ENCODE data around the gene MRPS5.
"Not testable (repeated sequence)": the region's sequence is repeated elsewhere in the genome, so short reads cannot be mapped to it uniquely, and the experiment has no call there.

The MRPS5 gene

DNA sequence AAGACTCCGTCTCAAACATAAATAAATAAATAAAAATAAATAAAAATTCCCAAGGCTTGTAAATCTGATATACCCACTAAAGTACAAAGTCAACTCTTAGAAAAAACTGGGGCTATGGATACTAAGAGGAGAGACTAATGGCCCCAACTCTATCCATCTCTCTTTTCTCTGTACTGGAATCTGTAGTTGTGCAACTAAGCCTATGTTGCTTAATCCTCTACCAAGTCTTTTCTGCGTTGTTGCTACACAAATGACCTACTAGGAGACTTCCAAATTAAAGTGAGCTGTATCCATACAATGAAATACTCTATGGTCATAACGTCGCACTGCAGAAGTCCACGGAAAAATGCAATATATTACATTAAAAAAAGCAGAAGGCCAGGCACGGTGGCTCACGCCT is 8.1 kb downstream of the MRPS5 start:
- Mint-ChIP-seq H3K9me3 (no peaks in the 10 kb centered on the region), H3K27me3 (no peaks in the 10 kb centered on the region), H3K4me3 (no peak overlapping the region), H3K36me3 (ENCODE audit: low read depth) (peaks cover 56% of the 10 kb centered on the region), H3K4me1 (peaks cover 15% of the 10 kb centered on the region), H3K27ac (no peak overlapping the region)
- ATAC-seq (no peak), DNase-seq (no peak)

DNA sequence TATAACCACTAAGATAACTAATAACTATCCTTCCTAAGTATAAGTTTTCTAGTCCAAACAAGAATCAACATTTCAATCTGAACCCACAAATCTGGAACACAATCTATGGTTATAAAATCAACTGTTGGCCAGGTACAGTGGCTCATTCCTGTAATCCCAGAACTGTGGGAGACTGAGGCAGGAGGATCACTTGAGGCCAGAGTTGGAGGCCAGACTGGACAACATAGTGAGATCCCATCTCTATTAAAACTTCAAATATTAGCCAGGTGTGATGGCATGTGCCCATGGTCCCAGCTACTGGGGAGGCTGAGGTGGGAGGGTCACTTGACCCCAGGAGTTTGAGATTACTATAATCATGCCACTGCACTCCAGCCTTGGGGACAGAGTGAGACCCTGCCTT is 11.2 kb downstream of the MRPS5 start:
- Mint-ChIP-seq H3K4me1 (peaks cover 7% of the 10 kb centered on the region), H3K9me3 (no peaks in the 10 kb centered on the region), H3K27ac (no peak overlapping the region), H3K36me3 (ENCODE audit: low read depth) (peaks cover 63% of the 10 kb centered on the region), H3K27me3 (no peaks in the 10 kb centered on the region), H3K4me3 (no peak overlapping the region)
- ATAC-seq: no peak
- DNase-seq: no peak

DNA sequence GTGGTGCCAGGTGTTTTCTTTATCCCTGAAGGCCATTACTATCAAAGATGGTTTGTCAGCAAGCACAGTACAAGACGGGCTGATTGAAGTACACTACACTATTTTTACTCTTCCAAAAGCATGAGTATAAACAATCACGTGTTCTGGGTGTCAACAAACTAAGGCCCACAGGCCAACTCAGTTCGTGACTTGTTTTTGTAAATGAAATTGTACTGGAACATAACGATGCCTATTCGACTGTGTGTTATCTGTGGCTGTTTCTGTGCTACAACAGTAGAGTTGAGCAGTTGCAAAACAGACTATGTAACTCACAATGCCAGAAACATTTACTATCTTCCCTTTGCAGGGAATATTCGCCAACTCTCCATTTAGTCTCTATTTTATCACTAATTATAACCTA is 12.3 kb downstream of the MRPS5 start:
- Mint-ChIP-seq H3K27me3 (no peaks in the 10 kb centered on the region), H3K4me3 (no peak overlapping the region), H3K27ac (no peak overlapping the region), H3K36me3 (ENCODE audit: low read depth) (peaks cover 60% of the 10 kb centered on the region), H3K4me1 (no peaks in the 10 kb centered on the region), H3K9me3 (no peaks in the 10 kb centered on the region)
- ATAC-seq (no peak), DNase-seq (no peak)

DNA sequence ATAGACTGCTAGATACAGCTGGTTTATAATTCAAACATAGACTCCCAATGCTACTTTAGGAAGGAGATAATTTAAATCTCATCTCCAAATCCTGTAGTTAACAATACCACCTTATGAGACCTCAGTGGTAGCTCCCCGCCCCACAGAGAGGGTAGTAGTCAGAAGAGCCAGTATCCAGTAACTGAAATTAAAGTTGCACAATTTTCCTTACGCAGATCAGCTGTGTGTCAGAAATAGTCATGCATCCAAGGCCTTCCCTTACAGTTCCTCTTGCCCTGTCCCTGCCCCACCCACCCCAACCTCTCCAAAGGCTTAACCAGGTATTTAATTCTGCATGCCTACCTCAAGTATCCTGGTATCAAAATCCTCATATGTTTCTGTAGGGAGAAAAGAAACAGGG is 15.5 kb downstream of the MRPS5 start:
- Mint-ChIP-seq H3K4me3 (no peak overlapping the region), H3K36me3 (ENCODE audit: low read depth) (peaks cover 68% of the 10 kb centered on the region), H3K27me3 (no peaks in the 10 kb centered on the region), H3K4me1 (no peaks in the 10 kb centered on the region), H3K9me3 (no peaks in the 10 kb centered on the region), H3K27ac (no peak overlapping the region)
- DNase-seq: no peak
- ATAC-seq: no peak

DNA sequence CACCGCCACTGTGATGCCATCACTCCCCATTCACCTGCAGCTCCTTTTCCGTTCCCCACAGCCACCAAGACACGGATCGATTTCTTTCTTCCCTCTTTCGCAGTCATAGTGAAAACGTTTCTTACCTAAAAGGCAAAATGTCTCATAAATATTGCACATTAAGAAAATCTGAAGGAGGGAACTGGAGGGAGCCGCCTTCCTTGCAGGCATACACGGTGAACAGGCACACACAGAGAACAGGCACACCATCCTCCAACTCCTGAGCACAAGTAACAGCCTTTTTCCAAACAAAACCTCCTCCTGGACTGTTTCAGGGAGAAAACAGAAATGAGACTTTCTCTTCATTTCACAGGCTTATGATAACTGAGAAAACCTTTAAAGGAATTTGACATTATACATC is 17.0 kb downstream of the MRPS5 start:
- Mint-ChIP-seq H3K36me3 (ENCODE audit: low read depth) (peaks cover 70% of the 10 kb centered on the region), H3K27me3 (no peaks in the 10 kb centered on the region), H3K4me1 (no peaks in the 10 kb centered on the region), H3K9me3 (no peaks in the 10 kb centered on the region), H3K27ac (no peak overlapping the region), H3K4me3 (no peak overlapping the region)
- DNase-seq (no peak), ATAC-seq (no peak)

DNA sequence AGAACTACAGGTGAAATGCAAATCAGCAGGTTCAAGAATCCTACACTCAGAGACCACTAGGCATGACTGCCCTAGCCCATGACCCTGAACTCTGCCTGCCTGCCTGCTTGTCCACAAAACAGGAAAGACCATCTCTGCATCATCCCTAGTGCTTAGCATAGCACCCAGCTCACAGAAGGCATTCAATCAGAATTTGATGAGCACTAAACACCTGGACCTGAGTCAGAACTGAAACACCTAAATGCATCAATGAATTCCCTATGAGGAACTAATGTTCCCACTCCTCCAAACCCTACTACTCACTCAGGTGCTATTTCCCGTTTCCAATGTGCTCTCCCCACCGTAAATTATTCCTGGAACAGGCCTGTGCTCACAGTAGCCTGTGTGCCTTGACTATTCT is 21.7 kb downstream of the MRPS5 start:
- Mint-ChIP-seq H3K27me3 (no peaks in the 10 kb centered on the region), H3K36me3 (ENCODE audit: low read depth) (peaks cover 78% of the 10 kb centered on the region), H3K4me1 (peaks cover 15% of the 10 kb centered on the region), H3K27ac (no peak overlapping the region), H3K4me3 (no peak overlapping the region), H3K9me3 (no peaks in the 10 kb centered on the region)
- DNase-seq (no peak), ATAC-seq (no peak)

DNA sequence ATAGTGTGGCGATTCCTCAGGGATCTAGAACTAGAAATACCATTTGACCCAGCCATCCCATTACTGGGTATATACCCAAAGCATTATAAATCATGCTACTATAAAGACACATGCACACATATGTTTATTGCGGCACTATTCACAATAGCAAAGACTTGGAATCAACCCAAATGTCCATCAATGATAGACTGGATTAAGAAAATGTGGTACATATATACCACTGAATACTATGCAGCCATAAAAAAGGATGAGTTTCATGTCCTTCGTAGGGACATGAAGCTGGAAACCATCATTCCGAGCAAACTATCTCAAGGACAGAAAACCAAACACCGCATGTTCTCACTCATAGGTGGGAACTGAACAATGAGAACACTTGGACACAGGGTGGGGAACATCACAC is 23.3 kb downstream of the MRPS5 start:
- not testable (repeated sequence) for ATAC-seq, H3K27ac Mint-ChIP-seq, H3K4me3 Mint-ChIP-seq, DNase-seq, H3K9me3 Mint-ChIP-seq, H3K27me3 Mint-ChIP-seq
- Mint-ChIP-seq H3K36me3 (ENCODE audit: low read depth) (peaks cover 84% of the 10 kb centered on the region), H3K4me1 (peaks cover 17% of the 10 kb centered on the region)

DNA sequence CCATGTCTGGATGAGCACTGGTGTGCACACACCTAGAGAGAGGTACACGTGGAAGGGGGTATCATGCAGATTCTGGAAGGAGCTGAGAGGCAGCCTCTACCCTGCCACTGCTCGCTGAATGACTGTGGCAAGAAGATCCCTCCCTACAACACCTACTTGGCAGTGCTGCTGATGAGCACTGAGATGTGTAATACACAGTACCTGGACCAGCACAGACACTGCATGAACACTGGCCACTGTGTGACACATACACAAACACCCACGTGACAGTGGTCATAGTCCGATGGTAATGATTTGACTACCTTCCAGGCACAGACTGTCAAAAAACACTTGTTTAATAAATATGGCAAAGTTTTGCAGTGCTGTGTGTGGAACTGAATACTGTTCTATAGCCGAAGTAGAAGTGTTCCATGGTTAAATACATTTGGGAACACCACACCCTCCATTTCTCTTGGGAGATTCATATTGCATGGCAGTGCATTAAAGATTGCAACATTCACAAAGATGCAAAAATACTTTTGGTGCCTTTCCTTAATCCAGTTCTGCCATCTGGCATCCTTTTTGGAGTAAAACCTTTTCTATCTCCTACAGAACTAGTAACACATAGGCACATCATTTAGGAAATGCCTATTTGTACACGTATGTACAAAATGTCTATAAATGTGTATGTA is 29.6 kb downstream of the MRPS5 start:
- no peak overlapping the region for H3K27ac Mint-ChIP-seq
- H3K4me3 Mint-ChIP-seq: no peak overlapping the region
- DNase-seq: no peak
- H3K27me3 Mint-ChIP-seq: no peaks in the 10 kb centered on the region
- no peaks in the 10 kb centered on the region for H3K9me3 Mint-ChIP-seq
- ATAC-seq: peak; percentile 24
- peaks cover 17% of the 10 kb centered on the region for H3K4me1 Mint-ChIP-seq
- peaks cover 61% of the 10 kb centered on the region for H3K36me3 Mint-ChIP-seq (ENCODE audit: low read depth)

DNA sequence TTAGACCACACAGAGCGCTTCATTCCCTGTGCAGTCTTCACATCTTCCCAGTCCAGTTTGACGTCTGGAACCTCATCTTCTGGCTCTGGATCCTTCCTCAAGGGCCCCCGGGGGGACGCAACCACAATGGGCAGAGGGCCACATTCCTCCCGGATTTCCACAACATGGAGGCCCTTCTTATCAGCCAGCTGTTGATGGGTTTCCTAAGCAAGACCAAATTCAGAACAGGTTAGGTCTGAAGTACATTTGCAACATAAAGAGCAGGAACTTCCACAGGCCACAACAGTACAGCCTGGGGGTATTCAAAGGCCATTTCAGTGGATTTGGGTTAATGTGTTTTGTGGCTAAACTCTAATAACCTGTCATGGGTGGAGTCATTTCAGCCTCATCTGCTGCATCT is 34.2 kb downstream of the MRPS5 start:
- Mint-ChIP-seq H3K36me3 (ENCODE audit: low read depth) (peaks cover 42% of the 10 kb centered on the region), H3K27ac (no peak overlapping the region), H3K9me3 (no peaks in the 10 kb centered on the region), H3K4me1 (no peaks in the 10 kb centered on the region), H3K27me3 (no peaks in the 10 kb centered on the region), H3K4me3 (no peak overlapping the region)
- ATAC-seq (no peak), DNase-seq (no peak)

DNA sequence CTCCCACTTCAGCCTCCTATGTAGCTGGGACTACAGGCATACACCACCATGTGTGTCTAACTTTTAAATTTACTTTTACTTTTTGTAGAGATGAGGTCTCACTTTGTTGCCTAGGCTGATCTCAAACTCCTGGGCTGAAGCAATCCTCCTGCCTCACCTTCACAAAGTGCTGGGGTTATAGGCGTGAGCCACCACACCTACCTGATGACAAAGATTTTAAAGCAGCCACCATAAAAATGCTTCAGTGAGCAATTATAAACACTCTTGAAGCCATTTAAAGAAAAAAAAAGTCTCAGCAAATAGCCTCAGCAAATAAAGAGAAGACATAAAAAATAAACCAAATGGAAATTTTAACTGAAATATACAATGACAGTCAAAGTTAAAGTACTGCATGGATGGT is 35.6 kb downstream of the MRPS5 start:
- DNase-seq: no peak
- ATAC-seq: no peak
- Mint-ChIP-seq H3K36me3 (ENCODE audit: low read depth) (peaks cover 37% of the 10 kb centered on the region), H3K27ac (no peak overlapping the region), H3K27me3 (no peaks in the 10 kb centered on the region), H3K4me1 (no peaks in the 10 kb centered on the region), H3K9me3 (no peaks in the 10 kb centered on the region), H3K4me3 (no peak overlapping the region)

DNA sequence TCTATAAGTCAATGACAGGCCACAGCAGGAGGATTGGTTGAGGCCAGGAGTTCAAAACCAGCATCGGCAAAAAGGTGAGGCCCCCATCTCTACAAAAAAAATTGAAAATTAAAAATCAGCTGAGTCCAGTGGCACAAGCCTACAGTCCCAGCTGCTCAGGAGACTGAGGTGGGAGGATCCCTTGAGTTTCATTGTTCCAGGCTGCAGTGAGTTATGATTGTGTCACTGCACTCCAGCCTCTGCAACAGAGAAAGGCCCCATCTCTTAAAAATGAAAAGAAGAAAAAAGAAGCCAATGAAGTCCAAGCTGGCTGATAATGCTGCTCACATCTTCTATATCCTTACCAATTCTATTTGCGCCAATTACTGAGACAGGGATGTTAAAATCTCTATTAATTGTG is 39.1 kb downstream of the MRPS5 start:
- no peak for DNase-seq
- peaks cover 23% of the 10 kb centered on the region for H3K36me3 Mint-ChIP-seq (ENCODE audit: low read depth)
- no peak for ATAC-seq

DNA sequence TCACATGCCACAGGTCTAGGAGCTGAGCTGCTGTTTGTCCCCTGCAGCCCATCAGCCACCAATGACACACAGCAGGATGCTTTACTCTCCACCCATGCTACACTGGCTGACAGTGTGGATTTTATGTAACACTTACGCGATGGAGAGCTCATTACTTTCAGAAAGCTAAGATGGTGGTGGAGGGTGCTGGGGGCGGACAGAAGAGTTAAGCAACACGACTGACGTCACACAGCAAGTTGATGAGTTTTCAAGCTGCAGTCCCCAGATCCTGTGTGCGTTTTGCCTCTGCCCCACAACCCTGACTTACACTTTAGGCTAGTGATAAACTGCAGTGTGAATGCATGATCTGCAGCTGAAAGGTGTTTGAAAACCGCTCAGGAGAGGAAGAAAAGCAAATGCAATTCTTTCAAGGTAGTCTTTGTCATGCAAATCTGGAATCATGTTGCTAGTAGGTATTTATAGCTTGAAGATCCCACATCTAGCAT is 42.4 kb downstream of the MRPS5 start:
- Mint-ChIP-seq H3K36me3 (ENCODE audit: low read depth) (peaks cover 2% of the 10 kb centered on the region), H3K27me3 (no peaks in the 10 kb centered on the region), H3K4me1 (peaks cover 49% of the 10 kb centered on the region), H3K9me3 (no peaks in the 10 kb centered on the region), H3K27ac (no peak overlapping the region), H3K4me3 (no peak overlapping the region)
- no peak for DNase-seq
- ATAC-seq: peak; percentile 13

More for the DNA sequence above, 39.1 kb downstream of the MRPS5 start:
- no peaks in the 10 kb centered on the region for H3K9me3 Mint-ChIP-seq
- H3K27ac Mint-ChIP-seq: no peak overlapping the region
- no peak overlapping the region for H3K4me3 Mint-ChIP-seq
- no peaks in the 10 kb centered on the region for H3K27me3 Mint-ChIP-seq
- peaks cover 20% of the 10 kb centered on the region for H3K4me1 Mint-ChIP-seq

DNA sequence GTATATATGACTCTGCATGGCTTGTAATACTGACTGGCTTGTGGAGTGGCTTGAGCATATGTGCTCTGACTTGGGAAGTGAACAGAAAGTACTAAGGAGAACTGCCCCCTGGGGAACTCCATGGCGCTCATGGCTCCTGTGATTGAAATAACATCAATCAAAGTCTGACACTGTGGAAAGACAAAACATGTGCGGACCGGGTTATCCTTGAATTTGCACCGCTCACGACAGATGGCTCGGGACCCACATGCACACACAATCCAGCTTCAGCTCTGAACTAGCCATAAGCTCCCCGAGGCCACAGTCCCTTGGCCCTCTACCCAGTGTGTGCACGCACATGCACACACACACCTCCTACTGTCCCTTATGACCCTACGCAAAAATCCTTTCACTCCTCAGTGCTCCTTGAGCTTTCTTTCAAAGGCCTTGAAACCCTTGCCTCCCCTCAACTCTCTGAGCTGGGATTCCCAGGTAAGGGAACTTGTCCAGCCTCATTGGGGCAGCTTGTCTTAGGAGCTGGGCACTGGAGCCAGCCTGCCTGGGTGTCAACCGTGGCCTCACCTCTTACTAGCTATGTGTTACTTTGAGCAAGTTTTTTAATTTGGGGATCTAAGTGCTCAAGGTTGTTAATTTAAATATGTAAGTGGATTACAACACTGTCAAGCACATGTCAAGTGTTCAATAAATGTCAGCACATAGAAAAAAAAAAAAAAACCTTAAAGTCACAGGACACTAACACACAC is 43.6 kb downstream of the MRPS5 start:
- H3K36me3 Mint-ChIP-seq (ENCODE audit: low read depth): no peaks in the 10 kb centered on the region
- no peak for ATAC-seq
- no peak overlapping the region for H3K27ac Mint-ChIP-seq
- H3K9me3 Mint-ChIP-seq: no peaks in the 10 kb centered on the region
- H3K4me3 Mint-ChIP-seq: no peak overlapping the region
- peaks cover 61% of the 10 kb centered on the region for H3K4me1 Mint-ChIP-seq
- H3K27me3 Mint-ChIP-seq: no peaks in the 10 kb centered on the region
- no peak for DNase-seq

DNA sequence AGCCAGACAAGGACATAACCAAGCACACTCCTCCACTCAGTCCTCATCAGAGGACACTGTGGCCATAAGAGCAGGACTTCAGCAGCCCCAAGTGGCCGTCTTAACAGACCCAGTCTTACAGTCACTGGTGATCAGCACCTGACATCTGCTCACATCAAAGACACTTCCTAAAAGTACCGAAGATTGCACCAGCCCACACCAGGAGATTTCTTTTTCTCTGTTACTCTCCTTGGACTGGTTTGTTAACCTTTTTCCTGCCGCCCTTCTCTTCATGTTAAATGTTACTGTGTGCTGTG is 44.1 kb downstream of the MRPS5 start:
- H3K27ac Mint-ChIP-seq: peak overlapping the region; percentile 59
- ATAC-seq (no peak), DNase-seq (no peak)
- peak overlapping the region; percentile 42 for H3K4me3 Mint-ChIP-seq
- H3K4me1 Mint-ChIP-seq: peaks cover 61% of the 10 kb centered on the region
- no peaks in the 10 kb centered on the region for H3K27me3 Mint-ChIP-seq
- H3K9me3 Mint-ChIP-seq: no peaks in the 10 kb centered on the region
- H3K36me3 Mint-ChIP-seq (ENCODE audit: low read depth): no peaks in the 10 kb centered on the region

DNA sequence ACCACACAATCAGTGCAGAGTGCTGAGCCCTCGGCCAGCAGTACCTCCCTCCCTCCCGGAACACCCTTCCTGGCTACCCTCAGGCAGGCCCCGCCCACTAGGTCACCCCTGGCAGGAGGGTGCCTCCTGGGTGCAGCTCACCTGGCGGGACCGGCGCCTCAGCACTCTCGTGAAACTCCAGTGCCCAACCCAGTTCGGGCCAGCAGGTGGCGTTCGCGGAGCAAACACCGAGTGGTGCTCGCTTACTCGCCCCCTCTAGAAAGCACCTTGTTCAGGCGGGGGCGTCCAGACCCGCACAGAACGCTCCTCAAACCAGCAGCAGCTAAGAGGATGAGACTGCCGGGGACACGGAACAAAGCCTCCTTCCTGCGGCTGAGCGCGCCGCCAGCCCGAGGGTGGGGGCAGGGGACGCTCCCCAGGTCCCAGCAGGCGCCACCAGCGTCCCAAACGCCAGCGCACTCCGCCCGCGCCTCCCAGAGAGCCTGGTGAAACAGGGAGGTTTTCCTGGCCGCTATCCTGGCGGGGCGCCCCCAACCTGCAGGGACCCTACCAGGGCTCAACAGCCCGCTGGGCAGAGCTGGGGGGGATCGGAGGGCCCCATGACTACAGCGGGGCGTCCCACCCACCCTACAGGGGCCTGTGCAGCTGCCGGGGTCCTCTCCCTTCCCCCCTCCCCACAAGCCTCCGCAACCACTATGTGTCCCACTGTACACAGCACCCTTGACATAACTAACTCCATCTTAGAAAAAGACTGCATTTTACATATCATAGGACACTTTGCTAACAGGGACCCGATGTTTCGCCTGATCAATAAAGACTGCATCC is 44.7 kb downstream of the MRPS5 start:
- Mint-ChIP-seq H3K4me3 (peak overlapping the region; percentile 75), H3K27ac (peak overlapping the region; percentile 73), H3K4me1 (peaks cover 61% of the 10 kb centered on the region), H3K36me3 (ENCODE audit: low read depth) (no peaks in the 10 kb centered on the region), H3K9me3 (no peaks in the 10 kb centered on the region), H3K27me3 (no peaks in the 10 kb centered on the region)
- DNase-seq: peak; percentile 92
- peak; percentile 75 for ATAC-seq
